Dermis blood vessel endothelial cell (primary cell): ENCODE results near the gene EIF4E. TPM values are rescaled to one million over a fixed set of nuclear protein-coding genes. Genes with fewer than 3 reads are reported as not detected.
"Not testable (repeated sequence)": the region's sequence is repeated elsewhere in the genome, so short reads cannot be mapped to it uniquely, and the experiment has no call there.

ENCODE experiments used
- DNase-seq: peaks from one replicate; pipeline ENCODE4 v3.0.0; 2010
- total RNA-seq: library from RNA; depleted of rRNA; stranded (reverse); fragments of >200 nt; gene quantifications from 2 replicates; pipeline ENCODE4 v1.2.3, GENCODE V29; 2014

The EIF4E gene
- total RNA-seq, 1 donor from 2014 or later, result 236 TPM

GRCh38 chr4:98873059-98873458, 55.9 kb downstream of the EIF4E start:
- DNase-seq, result no peak

GRCh38 chr4:98872120-98872906, 56.6 kb downstream of the EIF4E start:
- not testable (repeated sequence) for DNase-seq

- no peak for DNase-seq
These were observed 61.3 kb downstream of the EIF4E start for GRCh38 chr4:98867648-98868047.

- DNase-seq, result no peak
These were observed 63.9 kb downstream of the EIF4E start for GRCh38 chr4:98865059-98865458.

- DNase-seq, result no peak
These were observed 64.4 kb downstream of the EIF4E start for GRCh38 chr4:98864560-98864959.

GRCh38 chr4:98862371-98862770, 66.6 kb downstream of the EIF4E start:
- no peak for DNase-seq

- DNase-seq, result no peak
These were observed 67.6 kb downstream of the EIF4E start for GRCh38 chr4:98861100-98861884.

DNA sequence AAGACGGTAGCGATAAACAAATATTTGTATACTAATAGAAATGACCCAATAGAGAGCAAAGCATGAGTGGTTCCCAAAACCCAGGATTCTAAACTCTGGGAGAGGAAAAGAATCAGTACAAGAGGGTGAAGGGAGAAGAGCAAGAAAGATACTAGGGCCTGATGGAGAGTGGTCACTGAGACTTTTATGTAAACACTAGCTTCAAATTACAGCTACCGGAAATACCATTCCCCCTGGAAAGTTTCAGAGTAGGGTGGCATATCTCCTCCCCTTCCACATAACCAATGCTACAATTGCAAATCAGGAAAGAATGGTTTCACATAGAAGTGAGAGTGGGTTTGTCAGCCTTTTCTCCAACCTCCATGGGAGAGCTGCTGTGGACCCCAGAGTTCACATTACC, 77.1 kb downstream of the EIF4E start:
- DNase-seq, result no peak

DNA sequence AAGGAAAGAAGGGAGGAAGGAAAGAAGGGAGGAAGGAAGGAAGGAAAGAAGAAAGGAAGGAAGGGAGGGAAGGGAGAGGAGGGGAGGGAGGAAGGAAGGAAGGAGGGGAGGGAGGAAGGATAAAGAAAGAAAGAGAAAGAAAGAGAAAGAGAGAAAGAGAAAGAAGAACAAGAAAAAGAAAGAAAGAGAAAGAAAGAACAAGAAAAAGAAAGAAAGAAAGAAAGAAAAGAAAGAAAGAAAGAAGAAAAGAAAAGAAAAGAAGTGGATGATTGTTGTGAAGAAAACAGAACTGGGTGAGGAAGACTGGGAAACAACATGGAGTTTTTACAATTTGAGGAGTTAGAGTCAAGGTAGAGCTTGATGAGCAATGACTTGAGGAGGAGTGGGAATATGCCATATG, 78.0 kb downstream of the EIF4E start:
- DNase-seq, result no peak

- no peak for DNase-seq
These were observed 80.5 kb downstream of the EIF4E start for GRCh38 chr4:98848448-98848847.

DNA sequence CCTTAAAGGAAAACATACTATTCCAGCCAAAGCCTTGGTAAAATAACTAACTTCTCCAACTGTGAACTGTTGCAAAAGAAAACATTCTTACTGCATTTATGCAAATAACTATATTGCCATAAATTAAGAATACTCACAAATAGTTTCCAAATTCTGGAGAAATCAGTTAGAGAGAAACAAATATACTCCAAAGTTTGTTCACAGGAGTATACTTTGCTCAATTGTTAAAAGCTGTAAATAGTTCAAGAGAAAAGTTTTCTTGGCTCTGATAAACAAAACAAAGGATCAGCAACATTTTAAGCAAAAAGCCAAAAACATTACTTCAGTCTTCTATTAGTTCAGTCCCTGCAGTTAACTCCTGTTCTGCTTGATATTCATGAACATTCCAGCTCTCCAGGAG, 83.0 kb downstream of the EIF4E start:
- no peak for DNase-seq

GRCh38 chr4:98842917-98843316, 86.0 kb downstream of the EIF4E start:
- DNase-seq, result not testable (repeated sequence)

- DNase-seq, result peak; percentile 50
These were observed 89.8 kb downstream of the EIF4E start for GRCh38 chr4:98838977-98839618.

- DNase-seq, result no peak
These were observed 90.4 kb downstream of the EIF4E start for GRCh38 chr4:98838531-98838930.

DNA sequence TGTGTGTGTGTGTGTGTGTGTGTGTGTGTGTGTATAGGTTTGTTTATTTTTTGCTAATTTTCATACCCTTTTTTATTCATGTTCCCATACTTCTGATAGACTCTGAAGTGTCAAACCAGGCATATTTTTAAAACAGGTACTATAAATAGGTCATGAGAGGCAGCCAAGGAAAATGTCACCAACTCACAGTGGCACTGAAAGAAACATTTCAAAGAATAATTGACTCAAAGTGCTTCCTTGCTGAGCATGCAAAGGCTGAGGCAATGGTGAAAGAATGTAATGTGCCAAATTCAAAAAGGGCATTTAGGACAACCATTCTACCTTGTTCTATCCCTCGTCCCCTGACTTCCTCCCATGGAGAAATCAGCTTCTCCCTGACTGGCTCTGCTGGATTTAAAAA, 95.5 kb downstream of the EIF4E start:
- no peak for DNase-seq

DNA sequence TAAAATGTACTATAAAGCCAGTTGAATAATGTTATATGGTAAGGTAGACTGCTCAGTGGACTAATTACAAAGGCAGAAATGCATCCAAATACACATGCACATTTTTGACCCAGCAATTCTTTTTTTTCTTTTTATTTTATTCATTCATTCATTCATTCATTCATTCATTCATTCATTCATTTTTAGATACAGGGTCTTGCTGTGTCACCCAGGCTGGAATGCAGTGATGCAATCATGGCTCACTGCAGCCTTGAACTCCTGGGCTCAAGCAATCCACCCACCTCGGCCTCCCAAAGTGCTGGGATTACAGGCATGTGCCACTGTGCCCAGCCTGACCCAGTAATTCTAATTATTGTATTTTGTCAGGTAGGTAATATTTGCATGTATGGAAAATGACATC, 97.9 kb downstream of the EIF4E start:
- DNase-seq, result not testable (repeated sequence)

Other genes starting within 250 kb of the EIF4E start
- 24.7 and 37.3 TPM in 2 replicates for gene METAP1, start 66.6 kb upstream of the EIF4E start, total RNA-seq
- 69.8 and 77.2 TPM in 2 replicates for gene ADH5, start 159.7 kb upstream of the EIF4E start, total RNA-seq
- gene ADH4, start 215.2 kb upstream of the EIF4E start, total RNA-seq, result not detected in 2 replicates